OCI-LY7 (cell line): ENCODE results near the gene ZNF669.

Experiments
- CTCF ChIP-seq: fragments of 200-600 bp; sonication (generic); conservative IDR thresholded peaks from 2 replicates; pipeline ENCODE4 v1.5.1; 2014; ENCODE audit warnings: mild to moderate bottlenecking, antibody characterized with exemption, low read length, moderate library complexity, mixed read lengths
- EZH2phosphoT487 ChIP-seq: fragments of 200-600 bp; sonication (generic); IDR thresholded peaks from 2 replicates; pipeline ENCODE4 v1.6.1; 2018; ENCODE audit warnings: low read depth, borderline replicate concordance, mild to moderate bottlenecking, mixed run types, antibody characterized with exemption, low read length, moderate library complexity, mixed read lengths

- no peak for TF ChIP-seq CTCF
- no peak for TF ChIP-seq EZH2phosphoT487
These were observed 7.7 kb upstream of the ZNF669 start for GRCh38 chr1:247111700-247112478.
